ENCODE measurements around the gene ANKRD33B.

DNA sequence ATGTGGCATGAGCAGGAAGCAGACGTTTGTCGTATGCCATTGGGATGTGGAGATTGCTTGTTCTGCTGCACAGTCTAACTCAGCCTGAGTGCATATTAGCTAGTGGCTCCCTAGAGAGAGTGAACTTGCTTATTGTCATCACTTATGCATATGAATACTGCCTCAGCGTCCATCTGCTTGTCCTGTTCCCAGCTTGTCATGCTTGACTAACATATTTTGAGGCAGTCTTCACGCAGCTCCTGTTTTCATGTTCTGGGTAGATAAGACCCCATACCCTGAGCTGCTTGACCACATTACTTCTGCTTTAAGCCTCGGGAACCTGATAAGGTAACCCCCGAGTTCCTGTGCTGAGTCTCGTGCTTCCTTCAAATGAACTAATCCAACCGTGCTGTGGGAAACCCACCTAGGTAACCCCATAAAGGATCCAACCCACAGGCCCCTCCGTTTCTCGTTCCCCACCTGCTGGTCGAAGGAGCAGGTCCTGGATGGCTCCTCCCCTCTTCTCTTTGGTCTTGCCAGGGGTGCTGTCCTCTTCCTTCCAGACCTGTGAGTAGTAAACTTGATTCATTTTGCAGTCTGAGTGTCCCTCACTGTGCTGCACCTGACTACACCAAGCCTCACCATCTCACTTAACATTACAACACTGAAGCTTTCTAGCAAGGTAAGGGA lies 25.0 kb downstream of the ANKRD33B start:
- no peak for TF ChIP-seq GATA2 (IDR thresholded peaks at IDR 0.05; ENCODE audit: low read depth, low read length)
- no peak for TF ChIP-seq GATA3 (IDR thresholded peaks at IDR 0.05; ENCODE audit: low read depth, low read length)
